Esophagus muscularis mucosa (tissue), 4 donors: ENCODE measurements around the gene ADCY10. TPM values are rescaled to one million over a fixed set of nuclear protein-coding genes. Genes with fewer than 3 reads are reported as not detected.

Experiments used
- DNase-seq: peaks from one replicate; pipeline ENCODE4 v3.0.0-alpha.2; 2017; ENCODE audit errors: extremely low spot score
- H3K27ac ChIP-seq, 4 donors: fragments of 200-600 bp; sonication (generic); replicated peaks in 1 of 4; 1 replicate in 3 of 4; 2 replicates in 1 of 4; pipeline ENCODE4 v1.5.1; 2016 to 2019; ENCODE audit warnings: mild to moderate bottlenecking in 1 of 4
- H3K27me3 ChIP-seq, 4 donors: fragments of 200-600 bp; sonication (generic); one replicate each; pipeline versions ENCODE4 v1.5.1 to v1.6.0; 2016 to 2019
- H3K36me3 ChIP-seq, 4 donors: fragments of 200-600 bp; sonication (generic); one replicate each; pipeline ENCODE4 v1.5.1; 2016 to 2019
- H3K4me1 ChIP-seq, 4 donors: fragments of 200-600 bp; sonication (generic); one replicate each; pipeline ENCODE4 v1.5.1; 2016 to 2019
- H3K4me3 ChIP-seq, 4 donors: fragments of 200-600 bp; sonication (generic); 1 replicate in 2 of 4; 2 replicates in 2 of 4; pipeline ENCODE4 v1.5.1; 2016 to 2019; ENCODE audit warnings: mild to moderate bottlenecking in 4 of 4, moderate library complexity in 1 of 4
- H3K9me3 ChIP-seq, 4 donors: fragments of 200-600 bp; sonication (generic); 1 replicate in 3 of 4; 2 replicates in 1 of 4; pipeline ENCODE4 v1.5.1; 2016 to 2019
- CTCF ChIP-seq, 3 experiments: fragments of 200-600 bp in 2 of 3; fragments of 450-650 bp in 1 of 3; sonication (generic) in 2 of 3; IDR thresholded peaks; one replicate each; pipeline ENCODE4 v1.5.1; 2017 to 2019; ENCODE audit warnings: antibody characterized with exemption in 3 of 3, mild to moderate bottlenecking in 2 of 3, moderate library complexity in 1 of 3
- EP300 ChIP-seq: sonication (generic); formaldehyde crosslinking; IDR thresholded peaks from one replicate; pipeline ENCODE4 v1.6.1; 2017; ENCODE audit warnings: antibody characterized with exemption
- POLR2A ChIP-seq: fragments of 450-650 bp; IDR thresholded peaks from one replicate; pipeline ENCODE4 v1.6.1; 2017; ENCODE audit warnings: antibody characterized with exemption, moderate library complexity, mild to moderate bottlenecking, low read depth
- POLR2AphosphoS5 ChIP-seq, 2 donors: sonication (generic); formaldehyde crosslinking; IDR thresholded peaks; one replicate each; pipeline ENCODE4 v1.6.1; 2017; ENCODE audit warnings: antibody characterized with exemption in 2 of 2
- WGBS: methylation state at CpG from one replicate; pipeline ENCODE4 v1.1.5; 2018; 5-methylcytosine and 5-hydroxymethylcytosine counted together
- intact Hi-C: fragments of 100-400 bp; cut with DNase I; formaldehyde crosslinking; loops from one replicate; pipeline ENCODE4 v1.15.1; 2023
- total RNA-seq, 4 donors: library from RNA; depleted of rRNA; stranded (reverse); fragments of >200 nt; gene quantifications; one replicate each; pipeline versions ENCODE4 v1.1.0 to v1.2.1, GENCODE V29; 2016

ADCY10 gene
- total RNA-seq, 4 donors from 2014 or later, result under 0.01 to 0.29 (median 0.21) TPM

- no peak overlapping the region for H3K4me3 ChIP-seq
- H3K9me3 ChIP-seq, result no peaks in the 10 kb centered on the region
- H3K27ac ChIP-seq, result no peak overlapping the region
- intact Hi-C loops, result no loop called here
- no peaks in the 10 kb centered on the region for H3K4me1 ChIP-seq
- H3K27me3 ChIP-seq, result no peaks in the 10 kb centered on the region
- 92% methylated on average over 7 of the region's 7 CpGs for WGBS
- TF ChIP-seq POLR2A (no peak), CTCF (IDR thresholded peaks at IDR 0.05) (no peak), POLR2AphosphoS5 (IDR thresholded peaks at IDR 0.05) (no peak), EP300 (no peak)
- no peak for DNase-seq
- H3K36me3 ChIP-seq, result no peaks in the 10 kb centered on the region
These were observed 64.3 kb downstream of the ADCY10 start for GRCh38 chr1:167849666-167850065.

- no peaks in the 10 kb centered on the region for H3K4me1 ChIP-seq
- no peaks in the 10 kb centered on the region for H3K27me3 ChIP-seq
- H3K36me3 ChIP-seq, result no peaks in the 10 kb centered on the region
- no peak for TF ChIP-seq POLR2AphosphoS5 (IDR thresholded peaks at IDR 0.05)
- TF ChIP-seq POLR2A, result no peak
- TF ChIP-seq EP300, result no peak
- TF ChIP-seq CTCF (IDR thresholded peaks at IDR 0.05), result no peak
- no peak for DNase-seq
- no peak overlapping the region for H3K4me3 ChIP-seq
- no peak overlapping the region for H3K27ac ChIP-seq
- no peaks in the 10 kb centered on the region for H3K9me3 ChIP-seq
- intact Hi-C loops, result no loop called here
- 98% methylated on average over 5 of the region's 5 CpGs for WGBS
These were observed 71.1 kb downstream of the ADCY10 start for GRCh38 chr1:167842872-167843271.

GRCh38 chr1:167841530-167841929 lies 72.4 kb downstream of the ADCY10 start:
- TF ChIP-seq POLR2A (no peak), EP300 (no peak), POLR2AphosphoS5 (IDR thresholded peaks at IDR 0.05) (no peak), CTCF (IDR thresholded peaks at IDR 0.05) (no peak)
- H3K9me3 ChIP-seq, result no peaks in the 10 kb centered on the region
- 94% methylated on average over 3 of the region's 3 CpGs for WGBS
- H3K27me3 ChIP-seq, result no peaks in the 10 kb centered on the region
- H3K4me3 ChIP-seq, result no peak overlapping the region
- H3K36me3 ChIP-seq, result no peaks in the 10 kb centered on the region
- H3K4me1 ChIP-seq, result no peaks in the 10 kb centered on the region
- intact Hi-C loops, result no loop called here
- no peak overlapping the region for H3K27ac ChIP-seq
- DNase-seq, result no peak

- H3K27ac ChIP-seq, result no peak overlapping the region
- no peaks in the 10 kb centered on the region for H3K36me3 ChIP-seq
- 92% methylated on average over 2 of the region's 2 CpGs for WGBS
- H3K27me3 ChIP-seq, result no peaks in the 10 kb centered on the region
- H3K4me3 ChIP-seq, result no peak overlapping the region
- DNase-seq, result no peak
- H3K9me3 ChIP-seq, result no peaks in the 10 kb centered on the region
- H3K4me1 ChIP-seq, result no peaks in the 10 kb centered on the region
- TF ChIP-seq CTCF (IDR thresholded peaks at IDR 0.05) (no peak), POLR2A (no peak), EP300 (no peak), POLR2AphosphoS5 (IDR thresholded peaks at IDR 0.05) (no peak)
- intact Hi-C loops, result no loop called here
These were observed 74.9 kb downstream of the ADCY10 start for GRCh38 chr1:167839009-167839408.

GRCh38 chr1:167837326-167837725 lies 76.6 kb downstream of the ADCY10 start:
- Histone ChIP-seq H3K27ac (no peak overlapping the region), H3K4me1 (no peaks in the 10 kb centered on the region), H3K4me3 (no peak overlapping the region), H3K9me3 (no peaks in the 10 kb centered on the region), H3K36me3 (no peaks in the 10 kb centered on the region), H3K27me3 (no peaks in the 10 kb centered on the region)
- WGBS, result 73% methylated on average over 2 of the region's 2 CpGs
- intact Hi-C loops, result no loop called here
- TF ChIP-seq EP300 (no peak), CTCF (IDR thresholded peaks at IDR 0.05) (no peak), POLR2A (no peak), POLR2AphosphoS5 (IDR thresholded peaks at IDR 0.05) (no peak)
- DNase-seq, result no peak
